AG09309 (cell line): ENCODE measurements around the gene UBN1.

Experiments
- DNase-seq: peaks from one replicate; pipeline ENCODE4 v3.0.0-alpha.2; 2010; ENCODE audit warnings: low read depth
- H3K4me3 ChIP-seq: 2 replicates; pipeline ENCODE4 v1.5.1; 2011; ENCODE audit warnings: mild to moderate bottlenecking, low read depth, low read length, moderate library complexity; ENCODE audit not compliant: control insufficient read depth
- TF ChIP-seq, protein P1 (sequence below): IDR thresholded peaks from 2 replicates; pipeline ENCODE4 v1.5.1; 2011; ENCODE audit warnings: mild to moderate bottlenecking, low read depth, low read length, inconsistent platforms; ENCODE audit not compliant: insufficient read depth, control insufficient read depth; ENCODE audit errors: missing control alignments

Gene UBN1

DNA sequence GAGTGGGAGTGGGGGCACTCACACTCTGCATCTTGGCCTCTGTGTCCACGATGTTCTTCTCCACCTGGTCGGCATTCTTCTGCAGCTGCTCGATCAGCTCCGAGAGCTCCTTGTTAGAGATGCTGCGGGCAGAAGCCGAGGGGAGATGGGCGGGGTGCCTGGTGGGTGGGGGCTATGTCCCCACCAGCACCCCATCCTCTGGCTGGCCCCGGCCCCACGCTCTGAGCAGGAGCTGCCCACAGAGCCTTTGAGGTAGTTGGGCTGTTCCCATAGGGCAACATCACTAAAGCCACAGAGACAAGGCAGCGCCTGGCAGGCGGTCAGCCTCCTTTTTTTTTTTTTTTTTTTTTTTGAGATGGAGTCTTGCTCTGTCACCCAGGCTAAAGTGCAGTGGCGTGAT is 63.5 kb downstream of the UBN1 start:
- TF ChIP-seq, protein P1, sequence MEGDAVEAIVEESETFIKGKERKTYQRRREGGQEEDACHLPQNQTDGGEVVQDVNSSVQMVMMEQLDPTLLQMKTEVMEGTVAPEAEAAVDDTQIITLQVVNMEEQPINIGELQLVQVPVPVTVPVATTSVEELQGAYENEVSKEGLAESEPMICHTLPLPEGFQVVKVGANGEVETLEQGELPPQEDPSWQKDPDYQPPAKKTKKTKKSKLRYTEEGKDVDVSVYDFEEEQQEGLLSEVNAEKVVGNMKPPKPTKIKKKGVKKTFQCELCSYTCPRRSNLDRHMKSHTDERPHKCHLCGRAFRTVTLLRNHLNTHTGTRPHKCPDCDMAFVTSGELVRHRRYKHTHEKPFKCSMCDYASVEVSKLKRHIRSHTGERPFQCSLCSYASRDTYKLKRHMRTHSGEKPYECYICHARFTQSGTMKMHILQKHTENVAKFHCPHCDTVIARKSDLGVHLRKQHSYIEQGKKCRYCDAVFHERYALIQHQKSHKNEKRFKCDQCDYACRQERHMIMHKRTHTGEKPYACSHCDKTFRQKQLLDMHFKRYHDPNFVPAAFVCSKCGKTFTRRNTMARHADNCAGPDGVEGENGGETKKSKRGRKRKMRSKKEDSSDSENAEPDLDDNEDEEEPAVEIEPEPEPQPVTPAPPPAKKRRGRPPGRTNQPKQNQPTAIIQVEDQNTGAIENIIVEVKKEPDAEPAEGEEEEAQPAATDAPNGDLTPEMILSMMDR, result no peak
- no peak overlapping the region for H3K4me3 ChIP-seq
- DNase-seq, result no peak

DNA sequence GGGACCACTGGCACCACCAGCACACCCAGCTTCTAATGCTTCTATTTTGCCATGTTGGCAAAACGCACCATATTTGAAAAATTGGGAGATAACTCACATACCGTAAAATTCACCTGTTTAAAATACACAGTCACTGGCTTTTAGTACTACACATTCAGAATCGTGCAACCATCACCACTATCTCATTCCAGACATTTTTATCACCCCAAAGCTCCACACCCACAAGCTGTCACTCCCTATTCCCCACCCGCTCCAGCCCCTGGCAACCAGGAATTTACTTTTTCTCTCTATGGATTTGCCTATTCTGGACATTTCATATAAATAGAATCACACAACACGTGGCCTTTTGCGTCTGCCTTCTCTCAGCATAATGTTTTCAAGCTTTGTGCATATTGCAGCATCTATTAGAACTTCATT is 64.7 kb downstream of the UBN1 start:
- peak; percentile 10 for DNase-seq
- H3K4me3 ChIP-seq, result no peak overlapping the region
- TF ChIP-seq, protein P1, result no peak

DNA sequence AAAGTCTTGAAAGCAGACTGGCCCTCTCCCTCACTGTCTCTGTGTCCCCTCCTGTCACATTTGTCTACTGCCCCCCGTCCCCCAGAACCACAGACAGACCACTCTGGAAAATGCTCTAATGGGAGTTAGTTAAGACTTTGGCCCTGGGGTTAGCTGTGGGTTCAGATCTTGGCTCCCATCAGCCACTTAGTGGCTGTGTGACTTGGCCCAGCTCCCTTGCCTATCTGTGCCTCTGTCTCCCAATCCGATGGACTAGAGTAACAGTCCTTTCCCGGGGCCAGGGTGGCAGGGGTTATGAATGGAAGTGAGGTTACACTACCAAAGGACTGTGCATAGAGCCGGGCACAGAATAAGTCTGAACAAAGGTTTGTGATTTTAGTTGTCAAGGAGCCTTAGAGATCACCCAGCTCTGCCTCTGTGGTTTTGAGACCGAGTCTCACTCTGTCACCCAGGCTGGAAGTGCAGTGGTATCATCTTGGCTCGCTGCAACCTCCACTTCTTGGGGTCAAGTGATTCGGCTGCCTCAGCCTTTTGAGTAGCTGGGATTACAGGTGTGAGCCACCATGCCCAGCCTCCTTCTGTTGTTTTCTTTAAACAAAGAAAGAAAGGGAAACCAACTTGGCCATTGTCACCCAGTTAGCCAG is 66.0 kb downstream of the UBN1 start:
- TF ChIP-seq, protein P1, result no peak
- no peak for DNase-seq
- H3K4me3 ChIP-seq, result no peak overlapping the region

GRCh38 chr16:4913774-4914525 is 66.7 kb downstream of the UBN1 start:
- TF ChIP-seq, protein P1, result no peak
- DNase-seq, result no peak
- H3K4me3 ChIP-seq, result no peak overlapping the region

- H3K4me3 ChIP-seq, result no peak overlapping the region
- DNase-seq, result no peak
- TF ChIP-seq, protein P1, result no peak
Observed at GRCh38 chr16:4914528-4915225, 67.4 kb downstream of the UBN1 start.

GRCh38 chr16:4915226-4915761 is 68.0 kb downstream of the UBN1 start:
- TF ChIP-seq, protein P1, result no peak
- peak; percentile 87 for DNase-seq

More at GRCh38 chr16:4915226-4915761, 68.0 kb downstream of the UBN1 start:
- no peak overlapping the region for H3K4me3 ChIP-seq
